ENCODE data around the gene ENKUR. TPM values are rescaled to one million over a fixed set of nuclear protein-coding genes. Genes with fewer than 3 reads are reported as not detected.

Gene ENKUR
- polyA plus RNA-seq, 5 donors: 3.3 to 10.6 (median 6.9) TPM

- DNase-seq: no peak
Measured at GRCh38 chr10:24949616-24950015, 66.3 kb downstream of the ENKUR start.

- no peak for DNase-seq
Measured at GRCh38 chr10:24947304-24948097, 68.5 kb downstream of the ENKUR start.

GRCh38 chr10:24944512-24945255 lies 71.3 kb downstream of the ENKUR start:
- DNase-seq: no peak

- DNase-seq: no peak
Measured at GRCh38 chr10:24938525-24938924, 77.4 kb downstream of the ENKUR start.

- no peak for DNase-seq
Measured at GRCh38 chr10:24938076-24938475, 77.9 kb downstream of the ENKUR start.

- DNase-seq: no peak
Measured at GRCh38 chr10:24935504-24936292, 80.3 kb downstream of the ENKUR start.

Other genes with a start within 250 kb of the ENKUR start
- gene PRTFDC1, start 63.6 kb downstream of the ENKUR start, polyA plus RNA-seq (ENCODE audit: insufficient read depth in 1 of 5, insufficient read length in 5 of 5, low replicate concordance in 1 of 5): 10 to 100 TPM; 43.9 to 74.2 (median 62.4) TPM
- gene THNSL1, start 454 bp upstream of the ENKUR start, polyA plus RNA-seq (ENCODE audit: insufficient read depth in 1 of 5, insufficient read length in 5 of 5, low replicate concordance in 1 of 5): 10 to 100 TPM; 10.2 to 13.8 (median 12.4) TPM
- gene GPR158, start 158.8 kb upstream of the ENKUR start, polyA plus RNA-seq (ENCODE audit: insufficient read depth in 1 of 5, insufficient read length in 5 of 5, low replicate concordance in 1 of 5): 1 to 10 TPM in 1 of 5 donors, under 1 TPM in 4; 0.58 to 1.1 (median 0.85) TPM